ENCODE data around the gene MBNL1.

Gene MBNL1

GRCh38 chr3:152277198-152277597 is 8.5 kb downstream of the MBNL1 start:
- H3K36me3 ChIP-seq (ENCODE audit: control insufficient read depth, insufficient read depth, low read length) = no peaks in the 10 kb centered on the region
- H3K4me1 ChIP-seq (ENCODE audit: control insufficient read depth, insufficient read depth, low read length) = peaks cover 21% of the 10 kb centered on the region; the same call in 1 of the 2 replicates
- no peaks in the 10 kb centered on the region for H3K27me3 ChIP-seq (ENCODE audit: control insufficient read depth, insufficient read depth, low read length)
- H3K27ac ChIP-seq (ENCODE audit: low read depth, low read length) = no peak overlapping the region
- H3K4me3 ChIP-seq (ENCODE audit: low read depth, low read length) = no peak overlapping the region
- H3K9me3 ChIP-seq (ENCODE audit: control insufficient read depth, insufficient read depth, low read length) = no peaks in the 10 kb centered on the region
- no peak overlapping the region for H3K9ac ChIP-seq (ENCODE audit: low read depth, low read length)

- no peaks in the 10 kb centered on the region for H3K36me3 ChIP-seq (ENCODE audit: control insufficient read depth, insufficient read depth, low read length)
These were observed 10.2 kb downstream of the MBNL1 start for GRCh38 chr3:152278756-152279427.

GRCh38 chr3:152279479-152279878 is 10.8 kb downstream of the MBNL1 start:
- Histone ChIP-seq H3K27me3 (ENCODE audit: control insufficient read depth, insufficient read depth, low read length) (no peaks in the 10 kb centered on the region), H3K36me3 (ENCODE audit: control insufficient read depth, insufficient read depth, low read length) (no peaks in the 10 kb centered on the region), H3K4me1 (ENCODE audit: control insufficient read depth, insufficient read depth, low read length) (peaks cover 26% of the 10 kb centered on the region), H3K4me3 (ENCODE audit: low read depth, low read length) (no peak overlapping the region), H3K27ac (ENCODE audit: low read depth, low read length) (no peak overlapping the region), H3K9ac (ENCODE audit: low read depth, low read length) (no peak overlapping the region), H3K9me3 (ENCODE audit: control insufficient read depth, insufficient read depth, low read length) (no peaks in the 10 kb centered on the region)

More at GRCh38 chr3:152278756-152279427, 10.2 kb downstream of the MBNL1 start:
- Histone ChIP-seq H3K4me3 (ENCODE audit: low read depth, low read length) (no peak overlapping the region), H3K27ac (ENCODE audit: low read depth, low read length) (no peak overlapping the region), H3K9me3 (ENCODE audit: control insufficient read depth, insufficient read depth, low read length) (no peaks in the 10 kb centered on the region), H3K27me3 (ENCODE audit: control insufficient read depth, insufficient read depth, low read length) (no peaks in the 10 kb centered on the region), H3K4me1 (ENCODE audit: control insufficient read depth, insufficient read depth, low read length) (peaks cover 26% of the 10 kb centered on the region), H3K9ac (ENCODE audit: low read depth, low read length) (no peak overlapping the region)

- Histone ChIP-seq H3K4me1 (ENCODE audit: control insufficient read depth, insufficient read depth, low read length) (peaks cover 26% of the 10 kb centered on the region), H3K9me3 (ENCODE audit: control insufficient read depth, insufficient read depth, low read length) (no peaks in the 10 kb centered on the region), H3K9ac (ENCODE audit: low read depth, low read length) (no peak overlapping the region), H3K27me3 (ENCODE audit: control insufficient read depth, insufficient read depth, low read length) (no peaks in the 10 kb centered on the region), H3K27ac (ENCODE audit: low read depth, low read length) (no peak overlapping the region), H3K4me3 (ENCODE audit: low read depth, low read length) (no peak overlapping the region), H3K36me3 (ENCODE audit: control insufficient read depth, insufficient read depth, low read length) (no peaks in the 10 kb centered on the region)
These were observed 11.8 kb downstream of the MBNL1 start for GRCh38 chr3:152280539-152280938.

GRCh38 chr3:152281133-152281713 is 12.5 kb downstream of the MBNL1 start:
- Histone ChIP-seq H3K36me3 (ENCODE audit: control insufficient read depth, insufficient read depth, low read length) (no peaks in the 10 kb centered on the region), H3K4me3 (ENCODE audit: low read depth, low read length) (no peak overlapping the region), H3K9me3 (ENCODE audit: control insufficient read depth, insufficient read depth, low read length) (no peaks in the 10 kb centered on the region), H3K27me3 (ENCODE audit: control insufficient read depth, insufficient read depth, low read length) (no peaks in the 10 kb centered on the region), H3K27ac (ENCODE audit: low read depth, low read length) (peak overlapping the region; percentile 5), H3K4me1 (ENCODE audit: control insufficient read depth, insufficient read depth, low read length) (peaks cover 26% of the 10 kb centered on the region), H3K9ac (ENCODE audit: low read depth, low read length) (no peak overlapping the region)

- Histone ChIP-seq H3K4me3 (ENCODE audit: low read depth, low read length) (no peak overlapping the region), H3K27ac (ENCODE audit: low read depth, low read length) (no peak overlapping the region), H3K9ac (ENCODE audit: low read depth, low read length) (no peak overlapping the region), H3K27me3 (ENCODE audit: control insufficient read depth, insufficient read depth, low read length) (no peaks in the 10 kb centered on the region), H3K36me3 (ENCODE audit: control insufficient read depth, insufficient read depth, low read length) (no peaks in the 10 kb centered on the region), H3K9me3 (ENCODE audit: control insufficient read depth, insufficient read depth, low read length) (no peaks in the 10 kb centered on the region), H3K4me1 (ENCODE audit: control insufficient read depth, insufficient read depth, low read length) (peaks cover 26% of the 10 kb centered on the region)
These were observed 14.1 kb downstream of the MBNL1 start for GRCh38 chr3:152282813-152283212.

GRCh38 chr3:152283492-152284381 is 15.0 kb downstream of the MBNL1 start:
- Histone ChIP-seq H3K36me3 (ENCODE audit: control insufficient read depth, insufficient read depth, low read length) (no peaks in the 10 kb centered on the region), H3K4me3 (ENCODE audit: low read depth, low read length) (no peak overlapping the region), H3K9ac (ENCODE audit: low read depth, low read length) (no peak overlapping the region), H3K27ac (ENCODE audit: low read depth, low read length) (no peak overlapping the region), H3K9me3 (ENCODE audit: control insufficient read depth, insufficient read depth, low read length) (no peaks in the 10 kb centered on the region), H3K27me3 (ENCODE audit: control insufficient read depth, insufficient read depth, low read length) (no peaks in the 10 kb centered on the region), H3K4me1 (ENCODE audit: control insufficient read depth, insufficient read depth, low read length) (peaks cover 19% of the 10 kb centered on the region)

- Histone ChIP-seq H3K4me3 (ENCODE audit: low read depth, low read length) (no peak overlapping the region), H3K4me1 (ENCODE audit: control insufficient read depth, insufficient read depth, low read length) (peaks cover 26% of the 10 kb centered on the region), H3K27me3 (ENCODE audit: control insufficient read depth, insufficient read depth, low read length) (no peaks in the 10 kb centered on the region), H3K9me3 (ENCODE audit: control insufficient read depth, insufficient read depth, low read length) (no peaks in the 10 kb centered on the region), H3K9ac (ENCODE audit: low read depth, low read length) (no peak overlapping the region), H3K27ac (ENCODE audit: low read depth, low read length) (no peak overlapping the region), H3K36me3 (ENCODE audit: control insufficient read depth, insufficient read depth, low read length) (no peaks in the 10 kb centered on the region)
These were observed 16.2 kb downstream of the MBNL1 start for GRCh38 chr3:152284906-152285305.

- Histone ChIP-seq H3K27me3 (ENCODE audit: control insufficient read depth, insufficient read depth, low read length) (no peaks in the 10 kb centered on the region), H3K4me1 (ENCODE audit: control insufficient read depth, insufficient read depth, low read length) (peaks cover 26% of the 10 kb centered on the region), H3K9me3 (ENCODE audit: control insufficient read depth, insufficient read depth, low read length) (no peaks in the 10 kb centered on the region), H3K36me3 (ENCODE audit: control insufficient read depth, insufficient read depth, low read length) (no peaks in the 10 kb centered on the region), H3K9ac (ENCODE audit: low read depth, low read length) (no peak overlapping the region), H3K4me3 (ENCODE audit: low read depth, low read length) (no peak overlapping the region), H3K27ac (ENCODE audit: low read depth, low read length) (no peak overlapping the region)
These were observed 16.8 kb downstream of the MBNL1 start for GRCh38 chr3:152285509-152285908.

- no peaks in the 10 kb centered on the region for H3K9me3 ChIP-seq (ENCODE audit: control insufficient read depth, insufficient read depth, low read length)
- no peak overlapping the region for H3K27ac ChIP-seq (ENCODE audit: low read depth, low read length)
- H3K27me3 ChIP-seq (ENCODE audit: control insufficient read depth, insufficient read depth, low read length) = no peaks in the 10 kb centered on the region
- no peak overlapping the region for H3K4me3 ChIP-seq (ENCODE audit: low read depth, low read length)
- H3K36me3 ChIP-seq (ENCODE audit: control insufficient read depth, insufficient read depth, low read length) = no peaks in the 10 kb centered on the region
- peaks cover 17% of the 10 kb centered on the region for H3K4me1 ChIP-seq (ENCODE audit: control insufficient read depth, insufficient read depth, low read length)
- H3K9ac ChIP-seq (ENCODE audit: low read depth, low read length) = no peak overlapping the region
These were observed 19.3 kb downstream of the MBNL1 start for GRCh38 chr3:152287898-152288576.
